Neuron (in vitro differentiated cells): Measurements from ENCODE around the gene RPP14.

Experiments
- H2AFZ ChIP-seq: one replicate; pipeline ENCODE4 v1.6.1; 2013; ENCODE audit warnings: low read depth, mild to moderate bottlenecking, inconsistent platforms, low read length, moderate library complexity
- H3K27me3 ChIP-seq: one replicate; pipeline ENCODE4 v1.6.1; 2013; ENCODE audit warnings: low read length; ENCODE audit not compliant: insufficient read depth
- H3K36me3 ChIP-seq: one replicate; pipeline ENCODE4 v1.6.1; 2013; ENCODE audit warnings: low read length; ENCODE audit not compliant: insufficient read depth
- H3K4me1 ChIP-seq: one replicate; pipeline ENCODE4 v1.6.1; 2013; ENCODE audit warnings: low read length; ENCODE audit not compliant: insufficient read depth
- H3K4me3 ChIP-seq: 2 replicates; pipeline ENCODE4 v1.5.1; 2013; ENCODE audit warnings: mild to moderate bottlenecking, low read length, moderate library complexity
- H3K9me3 ChIP-seq: one replicate; pipeline ENCODE4 v1.6.1; 2013; ENCODE audit warnings: low read length

RPP14 gene

GRCh38 chr3:58358092-58358491 lies 52.0 kb downstream of the RPP14 start:
- no peaks in the 10 kb centered on the region for H3K36me3 ChIP-seq
- H3K9me3 ChIP-seq: no peaks in the 10 kb centered on the region

GRCh38 chr3:58358808-58359207 lies 52.8 kb downstream of the RPP14 start:
- Histone ChIP-seq H3K27me3 (no peaks in the 10 kb centered on the region), H3K36me3 (no peaks in the 10 kb centered on the region), H3K4me3 (no peak overlapping the region), H2AFZ (no peak overlapping the region), H3K9me3 (no peaks in the 10 kb centered on the region), H3K4me1 (no peaks in the 10 kb centered on the region)

More at GRCh38 chr3:58358092-58358491, 52.0 kb downstream of the RPP14 start:
- H2AFZ ChIP-seq: no peak overlapping the region
- H3K4me3 ChIP-seq: no peak overlapping the region
- H3K4me1 ChIP-seq: no peaks in the 10 kb centered on the region
- H3K27me3 ChIP-seq: no peaks in the 10 kb centered on the region

- Histone ChIP-seq H3K4me3 (no peak overlapping the region), H3K36me3 (no peaks in the 10 kb centered on the region), H2AFZ (no peak overlapping the region), H3K9me3 (no peaks in the 10 kb centered on the region), H3K27me3 (no peaks in the 10 kb centered on the region), H3K4me1 (no peaks in the 10 kb centered on the region)
These were observed 53.6 kb downstream of the RPP14 start for GRCh38 chr3:58359621-58360020.

GRCh38 chr3:58361866-58362265 lies 55.8 kb downstream of the RPP14 start:
- no peak overlapping the region for H3K4me3 ChIP-seq
- no peaks in the 10 kb centered on the region for H3K27me3 ChIP-seq
- H3K9me3 ChIP-seq: no peaks in the 10 kb centered on the region
- H3K4me1 ChIP-seq: no peaks in the 10 kb centered on the region
- H2AFZ ChIP-seq: no peak overlapping the region
- no peaks in the 10 kb centered on the region for H3K36me3 ChIP-seq

DNA sequence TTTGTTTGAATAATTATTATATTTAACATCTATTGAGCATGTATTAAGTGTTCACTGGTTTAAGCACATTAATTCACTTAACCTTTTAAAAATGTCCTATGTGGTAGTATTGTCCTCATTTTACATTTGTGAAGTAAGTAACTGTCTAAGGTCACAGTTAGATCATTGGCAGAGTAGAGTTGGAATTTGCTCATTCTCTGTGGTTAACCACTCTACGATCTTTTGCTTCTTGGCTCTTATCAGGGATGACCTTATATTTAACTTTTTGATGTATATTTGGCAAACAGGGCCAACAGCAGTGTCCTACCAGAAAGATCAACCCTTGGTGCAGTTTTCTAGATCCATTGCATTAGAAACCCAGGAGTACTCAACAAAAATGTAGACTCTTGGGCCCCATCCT lies 60.7 kb downstream of the RPP14 start:
- Histone ChIP-seq H3K4me3 (no peak overlapping the region), H3K36me3 (no peaks in the 10 kb centered on the region), H3K4me1 (peaks cover 4% of the 10 kb centered on the region), H2AFZ (no peak overlapping the region), H3K9me3 (no peaks in the 10 kb centered on the region), H3K27me3 (no peaks in the 10 kb centered on the region)

DNA sequence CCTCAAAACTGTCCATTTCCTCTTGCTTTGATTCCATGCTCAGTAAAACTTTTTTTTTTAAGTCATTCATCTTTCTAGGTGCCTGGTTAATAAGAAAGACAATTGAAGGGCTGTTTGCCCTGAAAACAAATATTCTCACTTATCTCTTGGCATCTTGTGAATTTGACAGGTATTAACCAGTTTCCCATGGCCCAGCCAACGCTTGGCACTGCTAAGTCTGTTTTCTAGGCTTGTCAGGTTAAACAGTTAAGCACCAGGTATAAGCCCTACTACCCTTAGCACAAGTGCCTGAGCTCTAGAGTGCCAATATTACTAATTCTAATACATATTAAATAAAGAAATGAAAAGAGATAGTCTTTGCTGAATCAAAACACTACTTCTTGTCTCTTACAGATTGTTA lies 63.0 kb downstream of the RPP14 start:
- no peaks in the 10 kb centered on the region for H3K27me3 ChIP-seq
- H3K36me3 ChIP-seq: no peaks in the 10 kb centered on the region
- peaks cover 4% of the 10 kb centered on the region for H3K4me1 ChIP-seq
- no peaks in the 10 kb centered on the region for H3K9me3 ChIP-seq
- H2AFZ ChIP-seq: no peak overlapping the region
- no peak overlapping the region for H3K4me3 ChIP-seq
